Measurements from ENCODE around the gene ADAMTS17.
"Not testable (repeated sequence)": the region's sequence is repeated elsewhere in the genome, so short reads cannot be mapped to it uniquely, and the experiment has no call there.

The ADAMTS17 gene

GRCh38 chr15:100081454-100081853 is 260.3 kb downstream of the ADAMTS17 start:
- ATAC-seq: no peak
- Mint-ChIP-seq H3K4me3 (no peak overlapping the region), H3K9me3 (peaks cover 4% of the 10 kb centered on the region), H3K27ac (no peak overlapping the region), H3K27me3 (peaks cover 16% of the 10 kb centered on the region), H3K4me1 (no peaks in the 10 kb centered on the region), H3K36me3 (no peaks in the 10 kb centered on the region)

DNA sequence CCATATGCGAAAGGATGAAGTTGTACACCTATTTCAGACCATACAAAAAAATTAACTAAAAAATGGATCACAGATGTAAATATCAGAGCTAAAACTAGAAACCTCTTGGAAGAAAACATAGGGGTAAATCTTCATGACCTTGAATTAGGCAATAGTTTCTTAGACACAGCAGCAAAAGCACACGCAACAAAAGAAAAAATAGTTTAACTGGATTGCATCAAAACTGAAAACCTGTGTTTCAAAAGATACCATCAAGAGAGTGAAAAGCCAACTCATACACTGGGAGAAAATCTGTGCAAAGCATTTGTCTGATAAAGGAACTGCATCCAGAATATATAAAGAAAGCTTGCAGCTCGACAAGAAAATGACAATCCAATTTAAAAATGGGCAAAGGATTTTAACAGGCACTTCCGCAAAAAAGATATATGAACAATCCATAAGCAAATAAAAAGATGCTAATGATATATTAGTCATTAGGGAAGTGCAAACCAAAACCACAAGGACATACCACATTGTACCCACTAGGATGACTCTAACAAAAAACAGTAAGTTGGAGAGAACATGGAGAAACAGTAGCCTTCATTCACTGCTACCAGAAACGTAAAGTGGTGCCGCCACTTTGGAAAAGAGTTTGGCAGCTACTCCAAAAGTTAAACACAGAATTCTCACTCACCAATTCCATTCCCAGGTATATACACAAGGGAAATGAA is 263.1 kb downstream of the ADAMTS17 start:
- Mint-ChIP-seq H3K9me3 (no peaks in the 10 kb centered on the region), H3K27me3 (peaks cover 4% of the 10 kb centered on the region), H3K4me3 (no peak overlapping the region), H3K4me1 (no peaks in the 10 kb centered on the region), H3K27ac (no peak overlapping the region), H3K36me3 (no peaks in the 10 kb centered on the region)
- no peak for ATAC-seq

DNA sequence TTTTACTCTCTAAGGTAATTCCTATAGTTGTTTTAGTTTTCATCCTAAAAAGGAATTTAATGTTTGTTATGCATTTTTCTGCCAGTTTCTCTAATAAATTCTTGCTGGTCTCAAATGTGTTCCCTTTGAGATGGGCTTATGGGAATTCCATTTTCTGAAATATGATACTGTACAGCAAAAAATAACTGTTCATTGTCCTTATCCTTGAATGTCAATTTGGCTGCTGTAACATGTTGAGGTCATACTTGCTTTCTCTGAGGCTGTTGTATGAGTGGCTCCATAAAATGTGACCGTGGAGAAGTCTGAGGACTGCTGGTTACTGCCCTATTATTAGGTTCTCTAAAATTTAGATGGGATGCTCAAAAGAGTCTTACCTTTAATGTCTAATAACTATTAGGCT is 266.5 kb downstream of the ADAMTS17 start:
- Mint-ChIP-seq H3K4me3 (no peak overlapping the region), H3K9me3 (peaks cover 3% of the 10 kb centered on the region), H3K27me3 (no peaks in the 10 kb centered on the region), H3K4me1 (no peaks in the 10 kb centered on the region), H3K27ac (no peak overlapping the region), H3K36me3 (no peaks in the 10 kb centered on the region)
- ATAC-seq: no peak

GRCh38 chr15:100073982-100074381 is 267.8 kb downstream of the ADAMTS17 start:
- Mint-ChIP-seq H3K4me1 (no peaks in the 10 kb centered on the region), H3K27ac (no peak overlapping the region), H3K27me3 (no peaks in the 10 kb centered on the region), H3K9me3 (peaks cover 6% of the 10 kb centered on the region), H3K4me3 (no peak overlapping the region), H3K36me3 (no peaks in the 10 kb centered on the region)
- no peak for ATAC-seq

GRCh38 chr15:100066521-100067280 is 275.1 kb downstream of the ADAMTS17 start:
- not testable (repeated sequence) for H3K4me1 Mint-ChIP-seq, H3K27ac Mint-ChIP-seq, ATAC-seq, H3K4me3 Mint-ChIP-seq, H3K36me3 Mint-ChIP-seq, H3K27me3 Mint-ChIP-seq
- H3K9me3 Mint-ChIP-seq: peaks cover 12% of the 10 kb centered on the region

GRCh38 chr15:100061944-100062343 is 279.8 kb downstream of the ADAMTS17 start:
- no peak for ATAC-seq
- H3K36me3 Mint-ChIP-seq: no peaks in the 10 kb centered on the region
- H3K27ac Mint-ChIP-seq: no peak overlapping the region
- no peaks in the 10 kb centered on the region for H3K4me1 Mint-ChIP-seq
- H3K27me3 Mint-ChIP-seq: peaks cover 21% of the 10 kb centered on the region
- H3K4me3 Mint-ChIP-seq: no peak overlapping the region
- peaks cover 5% of the 10 kb centered on the region for H3K9me3 Mint-ChIP-seq

DNA sequence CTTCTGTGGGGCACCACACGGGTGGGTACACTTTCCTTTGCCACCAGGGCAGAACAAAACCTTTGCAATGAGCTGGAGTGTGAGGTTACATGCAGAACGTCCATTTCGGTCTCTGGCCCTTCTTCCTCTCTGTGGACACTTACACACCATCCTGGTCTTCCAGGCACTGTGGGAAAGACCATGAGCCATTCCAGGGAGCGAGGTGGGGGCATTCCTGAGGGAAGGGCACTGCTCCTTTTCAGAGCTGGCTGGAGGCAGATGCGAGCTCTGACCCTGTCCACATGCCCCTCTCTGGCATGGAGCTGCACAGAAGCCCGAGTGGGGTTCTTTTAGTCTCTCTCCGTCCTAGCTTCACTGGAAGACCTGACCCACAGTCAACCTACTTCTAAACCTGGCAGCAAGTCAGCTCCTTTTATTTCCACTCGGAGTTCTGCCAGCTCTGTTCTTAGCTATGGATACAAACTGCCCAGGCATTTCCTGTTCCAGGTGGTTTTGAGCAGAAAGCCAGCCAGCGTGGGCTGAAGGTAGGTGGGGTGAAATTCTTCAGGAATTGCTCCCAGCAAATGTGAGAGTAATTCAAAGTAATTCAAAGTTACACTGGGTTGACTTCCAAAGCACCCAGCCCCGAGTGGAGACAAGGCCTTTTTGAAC is 281.4 kb downstream of the ADAMTS17 start:
- Mint-ChIP-seq H3K4me3 (no peak overlapping the region), H3K36me3 (no peaks in the 10 kb centered on the region), H3K4me1 (no peaks in the 10 kb centered on the region), H3K27ac (no peak overlapping the region), H3K9me3 (peaks cover 3% of the 10 kb centered on the region), H3K27me3 (peaks cover 26% of the 10 kb centered on the region)
- no peak for ATAC-seq

GRCh38 chr15:100059521-100059920 is 282.3 kb downstream of the ADAMTS17 start:
- ATAC-seq: no peak
- no peaks in the 10 kb centered on the region for H3K4me1 Mint-ChIP-seq
- H3K4me3 Mint-ChIP-seq: no peak overlapping the region
- no peaks in the 10 kb centered on the region for H3K36me3 Mint-ChIP-seq
- no peak overlapping the region for H3K27ac Mint-ChIP-seq
- H3K9me3 Mint-ChIP-seq: peaks cover 3% of the 10 kb centered on the region
- H3K27me3 Mint-ChIP-seq: peaks cover 26% of the 10 kb centered on the region

DNA sequence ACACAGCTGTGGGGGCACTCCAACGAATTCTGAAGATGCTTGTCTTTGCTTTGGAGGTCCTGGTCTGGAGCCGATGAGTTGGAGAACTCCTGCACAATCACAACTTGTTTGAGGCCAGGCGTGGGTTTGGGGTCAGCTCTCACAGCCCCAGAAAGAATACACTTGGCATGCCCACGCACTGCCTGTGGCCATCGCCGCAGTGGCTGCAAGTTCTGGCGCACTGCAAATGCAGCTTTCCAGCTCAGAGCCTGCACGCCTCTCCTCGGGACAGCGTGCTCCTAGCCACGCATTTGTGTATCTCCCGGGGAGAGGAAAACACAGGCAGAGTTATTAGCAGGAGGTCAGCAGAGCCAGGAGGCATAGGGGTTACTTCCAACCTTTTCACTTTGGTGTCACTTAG is 282.7 kb downstream of the ADAMTS17 start:
- Mint-ChIP-seq H3K9me3 (peaks cover 3% of the 10 kb centered on the region), H3K27ac (no peak overlapping the region), H3K4me1 (no peaks in the 10 kb centered on the region), H3K4me3 (no peak overlapping the region), H3K36me3 (no peaks in the 10 kb centered on the region), H3K27me3 (peaks cover 26% of the 10 kb centered on the region)
- ATAC-seq: no peak

- Mint-ChIP-seq H3K4me1 (no peaks in the 10 kb centered on the region), H3K9me3 (peaks cover 3% of the 10 kb centered on the region), H3K36me3 (no peaks in the 10 kb centered on the region), H3K4me3 (no peak overlapping the region), H3K27me3 (peaks cover 26% of the 10 kb centered on the region), H3K27ac (no peak overlapping the region)
- no peak for ATAC-seq
These were observed 283.3 kb downstream of the ADAMTS17 start for GRCh38 chr15:100058458-100058857.

GRCh38 chr15:100057281-100057680 is 284.5 kb downstream of the ADAMTS17 start:
- Mint-ChIP-seq H3K36me3 (no peaks in the 10 kb centered on the region), H3K27me3 (peaks cover 26% of the 10 kb centered on the region), H3K4me3 (no peak overlapping the region), H3K4me1 (no peaks in the 10 kb centered on the region), H3K27ac (no peak overlapping the region), H3K9me3 (no peaks in the 10 kb centered on the region)
- no peak for ATAC-seq

DNA sequence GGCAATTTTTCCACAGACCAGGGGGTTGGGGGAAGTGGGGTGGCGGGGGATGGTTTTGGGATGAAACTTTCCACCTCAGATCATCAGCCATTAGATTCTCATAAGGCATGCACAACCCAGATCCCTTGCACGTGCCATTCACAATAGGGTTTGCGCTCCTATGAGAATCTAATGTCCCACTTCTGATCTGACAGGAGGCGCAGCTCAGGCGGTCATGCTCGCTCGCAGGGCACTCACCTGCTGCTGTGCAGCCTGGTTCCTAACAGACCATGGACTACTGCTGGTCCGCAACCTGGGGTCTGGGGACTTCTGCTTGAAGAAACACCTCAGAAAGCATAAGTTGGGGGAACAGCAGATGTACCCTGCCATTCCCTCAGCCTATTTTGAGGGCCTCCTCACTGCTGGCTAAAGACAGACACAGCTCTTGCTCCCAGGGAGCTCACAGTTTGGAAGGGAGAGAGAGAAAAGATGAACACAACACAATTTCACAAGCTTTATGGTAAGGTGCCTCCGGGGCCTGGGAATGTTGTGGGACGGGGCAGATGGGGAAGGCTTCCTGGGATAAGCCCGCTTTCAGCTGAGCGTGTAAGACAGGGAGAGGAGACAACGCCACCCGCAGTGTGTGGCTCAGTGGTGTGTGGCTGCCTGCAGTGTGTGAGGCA is 285.2 kb downstream of the ADAMTS17 start:
- no peaks in the 10 kb centered on the region for H3K36me3 Mint-ChIP-seq
- H3K27ac Mint-ChIP-seq: no peak overlapping the region
- H3K4me3 Mint-ChIP-seq: no peak overlapping the region
- H3K4me1 Mint-ChIP-seq: no peaks in the 10 kb centered on the region
- H3K27me3 Mint-ChIP-seq: peaks cover 26% of the 10 kb centered on the region
- H3K9me3 Mint-ChIP-seq: no peaks in the 10 kb centered on the region
- no peak for ATAC-seq

DNA sequence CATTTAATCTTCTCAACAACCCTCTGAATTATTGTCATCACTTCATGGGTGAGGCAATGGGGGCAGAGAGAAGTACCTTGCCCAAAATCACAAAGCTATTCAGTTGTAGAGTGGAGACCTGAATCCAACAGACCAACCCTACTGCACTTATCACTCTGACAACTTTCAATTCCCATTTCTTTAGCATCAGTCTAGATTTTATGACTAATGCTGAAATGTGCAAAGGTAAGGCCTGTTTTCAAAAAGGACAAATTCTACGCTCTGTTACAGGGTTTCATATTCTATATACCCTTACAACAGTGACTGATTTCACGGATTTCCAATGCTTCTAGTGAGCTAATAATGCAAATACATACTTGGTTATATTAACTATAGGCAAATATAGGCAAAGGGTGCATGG is 286.0 kb downstream of the ADAMTS17 start:
- no peak overlapping the region for H3K27ac Mint-ChIP-seq
- H3K4me3 Mint-ChIP-seq: no peak overlapping the region
- no peak for ATAC-seq

DNA sequence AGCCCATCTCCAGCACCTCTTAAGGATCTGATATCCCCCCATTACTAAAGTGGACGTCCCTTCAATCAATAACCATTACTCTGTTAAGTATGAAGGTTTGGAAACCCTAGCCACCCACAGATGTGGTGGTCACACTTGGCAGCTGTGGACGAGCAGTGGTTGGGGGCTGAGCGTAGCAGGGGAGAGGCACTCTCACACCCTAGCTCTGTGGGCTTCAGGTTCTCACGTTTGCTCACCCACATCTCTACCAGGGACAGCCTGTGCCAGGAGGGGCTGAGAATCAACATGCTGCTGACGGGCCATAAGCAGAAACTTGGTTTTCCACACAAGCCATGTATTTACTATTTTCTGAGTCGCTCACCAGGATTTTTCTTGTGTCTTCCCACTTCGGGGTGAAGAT is 287.2 kb downstream of the ADAMTS17 start:
- H3K4me3 Mint-ChIP-seq: no peak overlapping the region
- H3K4me1 Mint-ChIP-seq: no peaks in the 10 kb centered on the region
- no peak for ATAC-seq
- H3K27me3 Mint-ChIP-seq: peaks cover 26% of the 10 kb centered on the region
- H3K27ac Mint-ChIP-seq: no peak overlapping the region
- H3K9me3 Mint-ChIP-seq: no peaks in the 10 kb centered on the region
- no peaks in the 10 kb centered on the region for H3K36me3 Mint-ChIP-seq

More for the DNA sequence above, 286.0 kb downstream of the ADAMTS17 start:
- H3K36me3 Mint-ChIP-seq: no peaks in the 10 kb centered on the region
- no peaks in the 10 kb centered on the region for H3K4me1 Mint-ChIP-seq
- no peaks in the 10 kb centered on the region for H3K9me3 Mint-ChIP-seq
- peaks cover 26% of the 10 kb centered on the region for H3K27me3 Mint-ChIP-seq

DNA sequence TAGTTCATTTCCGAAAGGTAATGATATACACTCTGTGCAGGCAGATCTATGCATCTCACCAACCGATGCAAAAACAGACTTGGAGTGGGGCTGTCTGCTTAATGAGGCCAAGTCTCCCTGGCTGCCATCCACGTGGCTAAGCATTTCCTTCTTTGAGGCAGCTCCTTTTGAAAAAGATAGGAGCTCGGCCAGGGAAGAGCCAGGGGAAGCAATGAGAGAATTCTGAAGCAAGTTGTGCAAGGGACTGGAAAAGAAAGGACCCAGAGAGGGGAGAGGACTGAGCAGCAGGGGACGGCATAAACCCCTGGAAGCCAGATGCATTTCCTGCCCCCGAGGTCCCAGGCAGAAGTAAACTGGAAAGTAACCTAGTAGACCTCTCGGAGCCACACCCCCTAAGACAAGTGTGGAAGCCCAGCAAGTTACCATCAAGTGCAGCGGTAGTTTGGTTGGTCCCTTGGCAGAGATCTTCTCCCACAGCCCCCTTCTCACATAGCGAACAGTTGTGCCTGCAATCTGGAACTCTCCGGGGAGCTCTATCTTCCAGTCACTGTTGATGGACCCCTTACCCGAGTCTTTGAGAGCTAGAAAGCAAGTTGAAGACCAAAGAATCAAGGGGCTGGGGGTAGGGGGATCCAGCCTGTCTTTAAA is 288.2 kb downstream of the ADAMTS17 start:
- H3K9me3 Mint-ChIP-seq: no peaks in the 10 kb centered on the region
- H3K36me3 Mint-ChIP-seq: no peaks in the 10 kb centered on the region
- peaks cover 22% of the 10 kb centered on the region for H3K27me3 Mint-ChIP-seq
- no peak overlapping the region for H3K4me3 Mint-ChIP-seq
- H3K27ac Mint-ChIP-seq: no peak overlapping the region
- ATAC-seq: no peak
- no peaks in the 10 kb centered on the region for H3K4me1 Mint-ChIP-seq
